GM12864 (cell line): ENCODE data around the gene CLEC19A.

Experiments used
- DNase-seq: peaks from one replicate; pipeline ENCODE4 v3.0.0-alpha.2; 2011; ENCODE audit warnings: low read depth
- H3K4me3 ChIP-seq: 2 replicates; pipeline ENCODE4 v1.5.1; 2011; ENCODE audit warnings: mild to moderate bottlenecking, low read depth, low read length, control low read depth
- CTCF ChIP-seq: IDR thresholded peaks from 2 replicates; pipeline ENCODE4 v1.5.1; 2011; ENCODE audit warnings: low read depth, mild to moderate bottlenecking, moderate library complexity, low read length, control low read depth, inconsistent platforms; ENCODE audit errors: missing control alignments

CLEC19A gene

GRCh38 chr16:19354371-19354770 is 68.8 kb downstream of the CLEC19A start:
- H3K4me3 ChIP-seq: no peak overlapping the region
- no peak for DNase-seq
- TF ChIP-seq CTCF: no peak

GRCh38 chr16:19356024-19356952 is 70.8 kb downstream of the CLEC19A start:
- no peak for TF ChIP-seq CTCF
- no peak overlapping the region for H3K4me3 ChIP-seq
- no peak for DNase-seq

- DNase-seq: no peak
- no peak overlapping the region for H3K4me3 ChIP-seq
- TF ChIP-seq CTCF: no peak
Measured at GRCh38 chr16:19359556-19359955, 74.0 kb downstream of the CLEC19A start.
